ENCODE results near the gene SPPL3.

Gene SPPL3

DNA sequence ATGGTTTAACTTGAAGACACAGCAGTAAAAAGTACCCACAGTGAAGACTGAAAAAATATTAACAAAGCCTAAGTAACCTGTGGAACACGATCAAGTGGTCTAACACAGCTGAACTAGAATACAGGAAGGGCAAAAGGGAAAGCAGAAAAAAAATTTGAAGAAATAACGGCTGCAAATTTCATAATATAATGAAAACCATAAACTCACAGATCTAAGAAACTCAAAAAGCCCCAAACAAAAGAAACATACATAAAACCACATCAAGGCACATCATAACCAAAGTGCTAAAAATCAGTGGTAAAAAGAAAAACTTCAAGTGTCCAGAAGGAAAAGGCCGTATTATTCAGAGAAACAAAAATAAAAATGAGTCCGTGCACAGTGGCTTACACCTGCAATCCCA lies 30.9 kb downstream of the SPPL3 start:
- DNase-seq (ENCODE audit: low read depth): no peak

- no peak for DNase-seq (ENCODE audit: low read depth)
These were observed 31.7 kb downstream of the SPPL3 start for GRCh38 chr12:120872487-120872886.

DNA sequence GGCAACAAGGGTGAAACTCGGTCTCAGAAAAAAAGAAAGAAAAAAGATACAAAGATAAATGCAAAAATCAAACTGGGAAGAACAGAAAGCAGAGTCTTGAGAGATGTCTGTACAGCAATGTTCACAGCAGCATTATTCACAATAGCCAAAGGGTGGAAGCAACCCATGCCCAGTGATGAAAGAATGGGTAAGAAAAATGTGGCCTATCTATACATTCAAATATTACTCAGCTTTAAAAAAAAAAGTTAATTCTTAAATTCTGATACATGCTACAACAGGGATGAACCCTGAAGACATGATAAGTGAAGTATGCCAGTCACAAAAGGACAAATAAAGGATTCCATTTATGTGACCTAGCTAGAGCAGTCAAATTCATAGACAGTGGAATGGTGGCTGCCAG lies 33.7 kb downstream of the SPPL3 start:
- DNase-seq (ENCODE audit: low read depth): no peak

DNA sequence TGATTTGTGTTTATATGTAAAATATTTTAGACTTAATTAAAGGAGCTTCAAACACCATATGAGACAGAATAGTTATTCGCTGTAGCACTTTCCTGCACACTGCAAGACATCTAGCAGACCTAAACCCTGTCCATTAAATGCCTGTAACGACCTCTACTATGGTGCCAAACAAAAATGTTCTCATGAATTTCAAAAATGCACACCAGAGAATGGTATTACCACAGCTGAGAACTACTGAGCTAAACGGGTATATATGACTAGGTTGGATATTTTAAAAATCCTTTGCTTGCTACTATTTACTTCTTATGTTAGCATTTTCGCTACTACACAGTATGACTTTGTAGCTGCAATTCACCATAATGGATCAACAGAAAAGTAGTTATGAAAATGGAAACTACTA lies 34.8 kb downstream of the SPPL3 start:
- DNase-seq (ENCODE audit: low read depth): no peak

DNA sequence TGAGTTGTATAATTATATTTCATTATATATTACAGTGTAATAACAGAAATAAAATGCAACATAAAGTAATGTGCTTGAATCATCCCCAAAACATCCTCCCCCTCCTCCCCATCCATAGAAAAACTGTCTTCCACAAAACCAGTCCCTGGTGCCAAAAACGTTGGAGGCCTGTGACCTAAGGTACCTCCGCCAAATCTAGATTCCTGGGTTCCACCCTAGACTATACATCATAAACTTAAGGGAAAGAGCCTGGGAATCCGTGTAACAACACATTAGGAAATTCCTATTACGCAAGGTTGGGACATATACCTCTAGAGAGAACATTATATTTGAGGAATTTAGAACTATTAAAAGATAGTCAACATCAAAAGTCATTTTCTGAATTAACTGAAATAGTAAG lies 38.0 kb downstream of the SPPL3 start:
- DNase-seq (ENCODE audit: low read depth): peak; percentile 45

GRCh38 chr12:120865098-120865497 lies 39.1 kb downstream of the SPPL3 start:
- DNase-seq (ENCODE audit: low read depth): no peak

DNA sequence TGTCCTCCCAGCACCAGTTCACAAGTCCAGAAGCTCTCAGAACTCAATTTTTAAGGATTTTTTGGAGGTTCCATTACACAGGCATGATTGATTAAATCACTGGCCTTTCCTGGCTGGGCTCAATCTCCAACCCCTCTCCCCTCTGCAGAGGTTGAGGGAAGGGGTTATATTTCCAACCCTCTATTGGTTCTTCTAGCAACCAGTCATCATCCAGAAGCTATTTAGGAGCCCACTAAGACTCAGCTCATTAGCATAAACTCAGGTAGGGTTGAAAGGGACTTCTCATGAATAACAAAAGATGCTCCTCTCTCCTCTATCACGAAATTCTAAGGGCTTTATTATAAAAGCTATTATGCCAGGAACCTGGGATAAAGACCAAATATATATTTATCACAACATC lies 41.5 kb downstream of the SPPL3 start:
- no peak for DNase-seq (ENCODE audit: low read depth)

DNA sequence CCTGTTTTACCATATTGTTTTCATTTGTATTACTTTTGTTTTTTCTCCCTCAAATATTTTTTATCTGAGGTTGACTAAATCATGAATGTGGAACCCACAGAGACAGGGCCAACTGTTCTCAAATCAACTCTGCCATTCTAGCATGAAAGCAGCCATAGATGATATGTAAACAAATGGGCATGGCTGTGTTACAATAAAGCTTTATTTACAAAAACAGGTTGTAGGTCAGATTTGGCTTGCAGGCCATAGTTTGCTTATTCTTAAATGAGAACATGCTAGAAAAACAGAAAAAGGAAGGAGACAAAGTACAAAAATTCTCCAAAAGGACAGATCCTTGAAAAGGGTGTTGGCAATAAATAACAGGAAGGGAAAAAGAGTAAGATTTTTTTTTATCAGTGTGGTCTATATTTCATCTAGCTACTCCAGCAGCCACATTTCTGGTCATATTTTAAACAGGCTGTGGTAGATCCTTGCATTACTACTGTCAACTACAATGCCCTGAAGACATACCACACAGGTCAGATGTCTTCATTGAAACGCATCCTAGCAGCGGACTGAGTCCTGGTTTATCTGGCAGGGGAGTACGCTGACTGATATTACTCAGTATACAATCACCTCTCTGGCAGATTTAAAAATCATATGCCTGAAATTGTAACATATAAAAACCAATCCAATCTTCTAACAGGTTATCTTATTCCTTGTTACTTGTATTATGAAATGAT lies 42.9 kb downstream of the SPPL3 start:
- no peak for DNase-seq (ENCODE audit: low read depth)

DNA sequence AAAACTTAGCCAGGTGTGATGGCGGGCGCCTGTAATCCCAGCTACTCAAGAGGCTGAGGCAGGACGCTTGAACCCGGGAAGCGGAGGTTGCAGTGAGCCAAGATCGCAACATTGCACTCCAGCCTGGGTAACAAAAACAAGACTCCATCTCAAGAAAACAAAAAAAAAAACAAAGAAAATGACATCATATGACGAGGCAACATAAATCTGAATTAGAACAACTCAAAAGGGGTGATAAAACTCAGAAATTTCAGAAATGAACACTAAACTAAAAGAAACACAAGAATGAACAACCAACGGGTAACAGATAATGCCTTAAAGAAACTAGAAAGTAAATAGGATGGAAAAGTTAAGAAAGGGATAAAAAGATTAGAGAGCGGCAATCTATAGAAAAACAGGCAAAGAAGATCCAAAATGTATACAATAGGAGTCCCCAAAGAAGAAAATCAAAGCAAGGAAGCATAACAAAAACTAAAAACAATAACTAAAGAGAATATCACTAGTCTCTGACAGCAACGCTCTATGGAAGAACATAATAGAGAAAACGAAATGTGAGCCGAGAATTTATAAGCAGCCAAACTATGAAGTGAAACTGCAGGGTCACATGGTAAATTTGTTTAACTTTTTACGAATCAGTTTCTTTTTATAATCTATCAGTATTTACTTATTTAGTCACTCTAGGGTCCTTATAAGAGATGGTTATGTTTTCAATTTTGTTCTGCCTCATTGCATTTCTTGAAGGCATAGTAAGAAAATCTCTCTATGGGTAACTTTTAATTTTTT lies 45.7 kb downstream of the SPPL3 start:
- no peak for DNase-seq (ENCODE audit: low read depth)

GRCh38 chr12:120856980-120857379 lies 47.2 kb downstream of the SPPL3 start:
- no peak for DNase-seq (ENCODE audit: low read depth)

GRCh38 chr12:120855823-120856588 lies 48.2 kb downstream of the SPPL3 start:
- DNase-seq (ENCODE audit: low read depth): no peak

DNA sequence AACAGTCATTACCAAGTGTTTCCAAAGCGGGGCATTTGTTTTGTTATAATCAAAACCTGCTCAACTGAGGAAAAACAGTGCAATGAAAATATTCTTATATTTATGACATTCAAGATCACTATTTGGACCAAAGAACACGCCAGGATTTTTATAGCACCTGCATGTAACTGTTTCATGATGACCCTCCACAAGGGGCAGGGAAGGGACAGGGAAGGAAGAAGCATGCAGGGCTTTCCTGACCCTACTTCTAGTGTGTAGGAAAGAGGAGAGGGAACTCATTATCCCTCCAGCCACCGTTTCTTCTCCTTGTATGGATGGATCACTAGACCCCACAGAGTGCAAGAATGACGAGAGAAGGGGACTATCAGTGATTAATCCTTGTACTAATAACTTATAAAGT lies 49.4 kb downstream of the SPPL3 start:
- no peak for DNase-seq (ENCODE audit: low read depth)

DNA sequence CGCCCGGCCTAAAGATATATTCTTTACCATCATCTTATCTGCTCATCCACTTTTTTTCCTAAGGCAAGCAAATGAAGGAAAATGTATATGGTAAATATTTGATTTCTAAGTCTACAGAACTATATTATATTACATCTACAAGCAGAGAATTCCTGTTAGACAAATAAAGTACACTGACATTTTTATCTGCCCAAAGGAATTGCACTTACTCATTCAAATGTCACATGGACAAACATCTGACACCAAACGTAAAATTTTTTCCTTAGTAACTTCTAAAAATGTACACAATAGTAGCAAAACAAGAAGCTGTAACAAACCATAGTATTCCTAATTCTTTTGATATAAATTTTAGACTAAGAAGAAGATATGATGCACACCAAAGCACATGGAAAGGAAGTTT lies 51.0 kb downstream of the SPPL3 start:
- DNase-seq (ENCODE audit: low read depth): peak; percentile 66

GRCh38 chr12:120851944-120852343 lies 52.2 kb downstream of the SPPL3 start:
- DNase-seq (ENCODE audit: low read depth): no peak

DNA sequence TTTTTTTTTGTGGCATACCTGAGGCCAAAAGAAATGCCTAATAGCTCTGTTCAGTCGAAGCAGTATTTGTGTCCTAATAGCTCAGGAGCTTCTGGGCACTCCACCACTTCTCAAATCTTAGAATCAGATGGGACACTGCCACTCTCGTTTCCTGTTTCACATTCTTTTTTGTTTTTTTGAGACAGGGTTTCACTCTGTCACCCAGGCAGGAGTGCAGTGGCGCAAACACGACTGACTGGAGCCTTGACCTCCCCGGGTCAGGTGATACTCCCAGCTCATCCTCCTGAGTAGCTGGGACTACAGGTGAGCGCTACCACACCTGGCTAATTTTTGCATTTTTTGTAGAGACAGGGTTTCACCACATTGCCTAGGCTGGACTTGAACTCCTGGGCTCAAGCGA lies 52.7 kb downstream of the SPPL3 start:
- DNase-seq (ENCODE audit: low read depth): no peak

DNA sequence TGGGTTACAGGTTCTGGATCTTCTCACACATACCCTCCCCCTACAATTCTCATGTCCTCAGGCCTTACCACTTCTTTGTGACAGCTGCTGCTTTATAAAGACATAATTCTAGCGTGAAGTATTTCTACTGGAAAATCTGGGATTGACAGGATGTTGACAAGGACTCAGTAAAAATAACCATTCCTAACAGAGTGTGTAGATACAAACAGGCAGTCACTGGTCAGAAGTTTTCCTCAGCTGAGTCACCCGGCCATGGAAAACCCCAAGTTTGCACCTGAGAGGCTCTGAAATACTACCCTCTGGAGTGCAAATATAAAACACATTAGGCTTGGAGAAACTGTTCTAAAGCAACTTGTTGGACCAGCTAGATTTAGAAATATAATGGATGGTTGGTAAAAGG lies 54.4 kb downstream of the SPPL3 start:
- DNase-seq (ENCODE audit: low read depth): peak; percentile 86

DNA sequence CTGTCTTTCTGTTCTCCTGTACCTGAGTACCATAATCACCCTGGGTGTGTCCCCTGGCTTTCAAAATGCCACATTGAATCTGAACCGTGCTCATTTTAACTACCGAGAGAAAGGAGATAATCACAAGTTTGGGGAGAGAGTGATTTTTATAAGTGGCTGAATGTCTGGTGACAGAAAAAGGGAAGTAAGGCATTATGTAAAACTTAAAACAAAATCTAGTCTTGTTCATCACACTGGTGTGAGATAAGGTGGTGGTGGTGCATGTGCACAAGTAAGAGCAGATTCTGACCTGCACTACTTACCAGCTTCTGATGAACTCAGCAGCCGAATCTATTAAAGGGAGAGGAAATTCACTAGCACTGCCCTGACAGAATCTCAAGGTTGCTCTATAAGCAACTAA lies 56.3 kb downstream of the SPPL3 start:
- DNase-seq (ENCODE audit: low read depth): no peak

- no peak for DNase-seq (ENCODE audit: low read depth)
These were observed 56.8 kb downstream of the SPPL3 start for GRCh38 chr12:120847392-120847791.

GRCh38 chr12:120846721-120847120 lies 57.4 kb downstream of the SPPL3 start:
- no peak for DNase-seq (ENCODE audit: low read depth)

DNA sequence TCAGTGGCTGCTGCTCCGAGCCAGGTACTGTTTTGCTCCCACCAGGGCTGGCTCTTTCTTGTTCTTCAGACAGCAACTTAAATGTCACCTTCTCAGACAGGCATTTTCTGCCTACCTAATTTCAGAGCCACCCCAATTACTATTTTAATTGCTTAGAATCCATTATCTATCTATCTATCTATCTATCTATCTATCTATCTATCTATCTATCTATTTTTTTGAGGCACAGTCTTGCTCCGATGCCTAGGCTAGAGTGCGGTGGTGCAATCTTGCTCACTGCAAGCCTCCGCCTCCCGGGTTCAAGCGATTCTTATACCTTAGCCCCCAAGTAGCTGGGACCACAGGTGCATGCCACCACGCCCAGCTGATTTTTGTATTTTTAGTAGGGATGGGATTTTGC lies 58.5 kb downstream of the SPPL3 start:
- DNase-seq (ENCODE audit: low read depth): no peak

DNA sequence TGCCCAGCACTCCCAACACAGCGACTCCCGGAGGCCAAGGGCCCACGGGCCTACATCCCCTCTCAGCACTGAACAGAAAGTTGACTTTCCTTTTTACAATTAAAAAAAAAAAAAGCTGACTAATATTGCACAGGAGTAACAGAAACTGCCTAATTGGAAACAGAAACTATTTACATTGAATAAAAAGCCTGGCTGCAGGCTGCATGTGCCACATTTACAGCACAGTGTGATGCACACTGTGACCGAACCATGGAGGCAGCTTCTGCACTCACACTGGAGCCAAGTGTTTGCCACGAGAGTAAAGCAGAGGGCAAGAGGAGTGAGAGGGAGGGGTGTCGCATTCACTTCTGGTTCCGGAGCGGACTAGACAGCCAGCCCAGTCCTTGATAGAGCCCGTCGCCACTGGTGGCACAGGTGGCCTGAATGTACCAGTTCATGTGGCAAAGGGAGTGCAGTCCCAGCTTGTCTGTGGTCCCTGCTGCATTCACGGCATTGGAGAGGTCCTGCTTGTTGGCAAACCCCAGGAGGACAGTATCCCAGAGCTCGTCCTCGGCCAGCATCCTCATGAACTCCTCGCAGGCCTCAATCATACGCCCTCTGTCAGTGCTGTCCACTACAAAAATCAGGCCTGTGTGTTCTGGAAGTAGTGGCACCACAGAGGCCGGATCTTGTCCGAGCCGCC lies 59.2 kb downstream of the SPPL3 start:
- DNase-seq (ENCODE audit: low read depth): no peak

- DNase-seq (ENCODE audit: low read depth): no peak
These were observed 59.9 kb downstream of the SPPL3 start for GRCh38 chr12:120844297-120844696.

Data from iris pigment epithelial cell (primary cell).